Ectodermal cell (in vitro differentiated cells): Measurements from ENCODE around the gene RABGAP1L. TPM values are rescaled to one million over a fixed set of nuclear protein-coding genes. Genes with fewer than 3 reads are reported as not detected.
"Not testable (repeated sequence)": the region's sequence is repeated elsewhere in the genome, so short reads cannot be mapped to it uniquely, and the experiment has no call there.

Experiments
- H3K27ac ChIP-seq: 2 replicates; pipeline ENCODE4 v1.7.0; 2013; ENCODE audit warnings: mild to moderate bottlenecking, low read depth, low read length; ENCODE audit not compliant: insufficient read depth, poor library complexity, severe bottlenecking
- H3K27me3 ChIP-seq: 2 replicates; pipeline ENCODE4 v1.7.0; 2013; ENCODE audit warnings: mild to moderate bottlenecking, low read length; ENCODE audit not compliant: insufficient read depth, control insufficient read depth, poor library complexity, severe bottlenecking
- H3K36me3 ChIP-seq: one replicate; pipeline ENCODE4 v1.7.0; 2013; ENCODE audit warnings: low read length; ENCODE audit not compliant: control insufficient read depth, insufficient read depth
- H3K4me1 ChIP-seq: one replicate; pipeline ENCODE4 v1.7.0; 2013; ENCODE audit warnings: low read length; ENCODE audit not compliant: control insufficient read depth, insufficient read depth
- H3K4me3 ChIP-seq: 2 replicates; pipeline ENCODE4 v1.7.0; 2013; ENCODE audit warnings: low read depth, low read length, control low read depth; ENCODE audit not compliant: insufficient read depth
- H3K9me3 ChIP-seq: 2 replicates; pipeline ENCODE4 v1.7.0; 2013; ENCODE audit warnings: mild to moderate bottlenecking, low read length, moderate library complexity; ENCODE audit not compliant: control insufficient read depth
- WGBS, 2 experiments: methylation state at CpG; one replicate each; pipeline ENCODE4 v1.1.7; 2013; ENCODE audit warnings: missing lambda C conversion rate in 2 of 2; 5-methylcytosine and 5-hydroxymethylcytosine counted together
- polyA plus RNA-seq, 4 experiments: library from polyadenylated mRNA; stranded (reverse); fragments of 50-300 nt; gene quantifications; one replicate each; pipeline ENCODE4 v1.2.3, GENCODE V29; 2013

Gene RABGAP1L
- polyA plus RNA-seq (2013, experiment 1 of 4), result 16.4 TPM
- 17.6 TPM for polyA plus RNA-seq (2013, experiment 2 of 4)
- 12.4 TPM for polyA plus RNA-seq (2013, experiment 3 of 4)
- polyA plus RNA-seq (2013, experiment 4 of 4), result 13.2 TPM

GRCh38 chr1:174159252-174160108 is at the start of gene RABGAP1L:
Gene RABGAP1L (plus strand): TSS chr1:174159520.
- no peaks in the 10 kb centered on the region for H3K9me3 ChIP-seq
- peak within 1 kb of the TSS; percentile 77 for H3K27ac ChIP-seq
- no peaks in the 10 kb centered on the region for H3K4me1 ChIP-seq
- no peaks in the 10 kb centered on the region for H3K36me3 ChIP-seq
- H3K27me3 ChIP-seq, result peaks cover 5% of the 10 kb centered on the region
- H3K4me3 ChIP-seq, result peak within 1 kb of the TSS; percentile 66
- WGBS, 2 experiments, result 0% methylated on average over 95 to 98 of the region's 98 CpGs

GRCh38 chr1:174110053-174110452 is 49.3 kb upstream of the RABGAP1L start:
- no peak overlapping the region for H3K27ac ChIP-seq
- no peaks in the 10 kb centered on the region for H3K9me3 ChIP-seq
- WGBS, 2 experiments, result 100% methylated on average over 1 of the region's 1 CpG
- H3K4me1 ChIP-seq, result no peaks in the 10 kb centered on the region
- H3K36me3 ChIP-seq, result no peaks in the 10 kb centered on the region
- no peak overlapping the region for H3K4me3 ChIP-seq
- no peaks in the 10 kb centered on the region for H3K27me3 ChIP-seq

- Histone ChIP-seq H3K4me3 (no peak overlapping the region), H3K9me3 (no peaks in the 10 kb centered on the region), H3K36me3 (no peaks in the 10 kb centered on the region), H3K27me3 (no peaks in the 10 kb centered on the region), H3K27ac (no peak overlapping the region), H3K4me1 (no peaks in the 10 kb centered on the region)
- 89 to 96% methylated on average over 3 to 4 of the region's 5 CpGs for WGBS, 2 experiments
Measured at GRCh38 chr1:174112489-174113162, 46.7 kb upstream of the RABGAP1L start.

- no peak overlapping the region for H3K27ac ChIP-seq
- H3K27me3 ChIP-seq, result no peaks in the 10 kb centered on the region
- no peaks in the 10 kb centered on the region for H3K4me1 ChIP-seq
- H3K4me3 ChIP-seq, result no peak overlapping the region
- H3K36me3 ChIP-seq, result no peaks in the 10 kb centered on the region
- no peaks in the 10 kb centered on the region for H3K9me3 ChIP-seq
- WGBS, 2 experiments, result 80% methylated on average over 1 of the region's 2 CpGs; no CpG with 5 or more reads in 1 of the 2 experiments
Measured at GRCh38 chr1:174114106-174114505, 45.2 kb upstream of the RABGAP1L start.

- no peaks in the 10 kb centered on the region for H3K4me1 ChIP-seq
- WGBS, 2 experiments, result 70 to 72% methylated on average over 6 of the region's 6 CpGs
- no peaks in the 10 kb centered on the region for H3K27me3 ChIP-seq
- no peak overlapping the region for H3K4me3 ChIP-seq
- H3K9me3 ChIP-seq, result no peaks in the 10 kb centered on the region
- no peaks in the 10 kb centered on the region for H3K36me3 ChIP-seq
- H3K27ac ChIP-seq, result no peak overlapping the region
Measured at GRCh38 chr1:174114788-174115448, 44.4 kb upstream of the RABGAP1L start.

- no peak overlapping the region for H3K27ac ChIP-seq
- no peaks in the 10 kb centered on the region for H3K27me3 ChIP-seq
- H3K9me3 ChIP-seq, result no peaks in the 10 kb centered on the region
- H3K36me3 ChIP-seq, result no peaks in the 10 kb centered on the region
- H3K4me3 ChIP-seq, result no peak overlapping the region
- WGBS, 2 experiments, result 100% methylated on average over 1 of the region's 1 CpG
- H3K4me1 ChIP-seq, result no peaks in the 10 kb centered on the region
Measured at GRCh38 chr1:174116042-174116441, 43.3 kb upstream of the RABGAP1L start.

- Histone ChIP-seq H3K9me3 (no peaks in the 10 kb centered on the region), H3K4me1 (no peaks in the 10 kb centered on the region), H3K4me3 (no peak overlapping the region)
Measured at GRCh38 chr1:174118751-174119150, 40.6 kb upstream of the RABGAP1L start.

GRCh38 chr1:174122318-174122717 is 37.0 kb upstream of the RABGAP1L start:
- H3K4me3 ChIP-seq, H3K36me3 ChIP-seq, H3K27me3 ChIP-seq, H3K4me1 ChIP-seq, H3K9me3 ChIP-seq, H3K27ac ChIP-seq: not testable (repeated sequence)
- WGBS, 2 experiments, result 87 to 100% methylated on average over 1 of the region's 1 CpG

More at GRCh38 chr1:174118751-174119150, 40.6 kb upstream of the RABGAP1L start:
- H3K36me3 ChIP-seq, result no peaks in the 10 kb centered on the region
- no peaks in the 10 kb centered on the region for H3K27me3 ChIP-seq
- no peak overlapping the region for H3K27ac ChIP-seq

- no peaks in the 10 kb centered on the region for H3K36me3 ChIP-seq
- H3K27ac ChIP-seq, result no peak overlapping the region
- no peaks in the 10 kb centered on the region for H3K9me3 ChIP-seq
- H3K4me1 ChIP-seq, result no peaks in the 10 kb centered on the region
- no peak overlapping the region for H3K4me3 ChIP-seq
- no peaks in the 10 kb centered on the region for H3K27me3 ChIP-seq
Measured at GRCh38 chr1:174123843-174124242, 35.5 kb upstream of the RABGAP1L start.

GRCh38 chr1:174127176-174127575 is 32.1 kb upstream of the RABGAP1L start:
- H3K27ac ChIP-seq, H3K4me1 ChIP-seq, H3K27me3 ChIP-seq, H3K4me3 ChIP-seq, H3K9me3 ChIP-seq, H3K36me3 ChIP-seq: not testable (repeated sequence)
- WGBS, 2 experiments, result 40 to 44% methylated on average over 1 of the region's 1 CpG
